ENCODE results near the gene CCDC106.

Gene CCDC106

DNA sequence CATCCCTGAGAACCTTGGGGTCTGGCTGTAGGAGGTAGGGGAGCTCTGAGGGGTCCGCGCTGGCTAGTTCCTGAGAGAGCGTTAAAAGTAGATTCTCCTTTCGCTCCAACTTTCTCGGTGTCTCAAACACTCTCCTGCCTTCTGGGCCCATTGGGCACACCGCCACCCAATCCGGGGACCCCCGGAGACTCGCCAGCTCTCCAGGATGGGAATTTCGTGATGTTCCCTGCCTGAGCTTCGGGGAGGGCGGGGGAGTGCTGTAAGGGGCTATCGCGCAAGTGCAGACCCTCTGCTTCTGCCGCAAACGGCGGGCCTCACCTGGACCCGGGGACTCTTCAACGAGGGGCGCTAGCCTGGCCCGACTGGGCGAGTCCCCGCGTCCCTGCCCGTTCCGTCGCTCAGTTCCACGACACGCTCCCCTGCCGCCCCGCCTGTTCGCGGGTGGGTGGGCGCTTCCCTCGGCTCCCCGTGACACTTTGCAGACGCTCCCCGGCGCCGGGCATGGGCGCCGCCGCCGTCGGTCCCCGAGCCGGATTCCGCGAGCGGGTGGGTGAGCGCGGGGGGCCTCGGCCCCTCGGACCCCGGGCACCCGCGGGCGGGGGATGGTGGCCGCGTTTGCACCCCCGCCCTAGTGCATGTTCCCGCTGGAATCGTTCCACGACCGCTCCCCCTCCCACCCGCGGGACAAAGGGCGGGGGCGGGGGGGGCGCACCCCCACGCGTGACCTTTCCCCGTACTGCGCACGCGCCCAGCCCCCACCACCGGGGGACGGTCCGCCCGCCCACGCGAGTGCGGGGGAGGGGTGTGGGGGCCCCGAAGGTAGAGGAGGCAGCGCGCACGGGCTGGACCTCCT is at the start of gene CCDC106:
Gene CCDC106, plus strand, starts transcription at position 481 of the 853 bp plus-strand sequence. CDS start 835 bp downstream, outside the sequence.
- FAIRE-seq = no peak

DNA sequence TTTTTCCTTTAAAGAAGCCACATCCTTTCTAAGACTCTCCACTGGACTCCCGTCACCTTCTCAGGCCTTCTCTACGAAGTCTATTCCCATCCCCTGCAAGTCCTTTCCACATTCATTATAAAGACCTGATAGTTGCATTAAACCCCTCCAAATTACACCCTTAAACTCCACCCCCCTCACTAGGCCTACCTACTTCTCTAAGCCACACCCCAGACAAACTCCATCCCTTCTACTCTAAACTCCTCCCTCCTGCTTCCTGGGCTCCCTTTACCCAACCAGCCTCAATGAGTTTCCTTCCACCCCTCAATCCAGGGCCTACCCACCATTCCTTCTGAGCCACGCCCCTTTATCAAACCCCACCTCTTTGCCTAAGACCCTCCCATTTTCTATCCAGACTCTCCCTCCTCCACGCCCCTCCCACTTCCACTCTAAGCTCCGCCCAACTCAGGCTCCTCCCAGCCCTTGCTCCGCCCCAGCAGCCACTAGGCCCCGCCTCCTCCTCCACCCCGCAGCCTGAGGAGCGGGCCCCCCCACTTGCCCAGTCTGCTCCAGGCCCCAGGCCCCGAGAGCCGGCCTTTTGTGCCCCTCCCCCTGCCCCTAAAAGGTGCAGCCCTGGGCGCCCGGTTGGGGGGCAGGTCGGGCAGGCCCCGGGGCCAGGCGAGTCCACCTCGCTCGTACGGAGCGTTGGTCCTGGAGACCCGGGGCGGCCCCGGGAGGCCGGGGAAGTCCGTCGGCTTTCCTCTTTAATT is 49.1 kb upstream of the CCDC106 start:
- FAIRE-seq = no peak

DNA sequence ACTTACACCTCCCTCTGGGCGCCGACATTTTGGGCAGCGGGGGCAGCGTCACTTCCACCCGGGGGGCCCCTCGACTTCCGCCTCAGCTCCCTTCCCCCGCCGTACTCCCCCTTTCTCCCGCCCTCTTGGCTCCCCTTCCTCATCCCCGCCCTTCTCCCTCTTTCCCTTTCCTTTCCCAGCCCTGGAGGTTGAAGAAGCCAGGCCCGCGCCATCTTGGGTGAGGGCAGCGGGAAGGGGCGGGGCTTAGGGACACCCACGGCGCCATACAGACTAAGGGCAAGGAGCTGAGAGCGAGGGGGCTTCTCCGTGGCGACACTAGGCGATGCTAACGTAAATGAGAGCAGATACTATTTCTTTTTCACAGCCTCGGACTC is 48.6 kb upstream of the CCDC106 start, which contains the start of gene FIZ1:
Gene FIZ1, minus strand, starts transcription at position 50 of the 374 bp plus-strand sequence. CDS start 1,652 bp downstream, outside the sequence.
- no peak for FAIRE-seq

DNA sequence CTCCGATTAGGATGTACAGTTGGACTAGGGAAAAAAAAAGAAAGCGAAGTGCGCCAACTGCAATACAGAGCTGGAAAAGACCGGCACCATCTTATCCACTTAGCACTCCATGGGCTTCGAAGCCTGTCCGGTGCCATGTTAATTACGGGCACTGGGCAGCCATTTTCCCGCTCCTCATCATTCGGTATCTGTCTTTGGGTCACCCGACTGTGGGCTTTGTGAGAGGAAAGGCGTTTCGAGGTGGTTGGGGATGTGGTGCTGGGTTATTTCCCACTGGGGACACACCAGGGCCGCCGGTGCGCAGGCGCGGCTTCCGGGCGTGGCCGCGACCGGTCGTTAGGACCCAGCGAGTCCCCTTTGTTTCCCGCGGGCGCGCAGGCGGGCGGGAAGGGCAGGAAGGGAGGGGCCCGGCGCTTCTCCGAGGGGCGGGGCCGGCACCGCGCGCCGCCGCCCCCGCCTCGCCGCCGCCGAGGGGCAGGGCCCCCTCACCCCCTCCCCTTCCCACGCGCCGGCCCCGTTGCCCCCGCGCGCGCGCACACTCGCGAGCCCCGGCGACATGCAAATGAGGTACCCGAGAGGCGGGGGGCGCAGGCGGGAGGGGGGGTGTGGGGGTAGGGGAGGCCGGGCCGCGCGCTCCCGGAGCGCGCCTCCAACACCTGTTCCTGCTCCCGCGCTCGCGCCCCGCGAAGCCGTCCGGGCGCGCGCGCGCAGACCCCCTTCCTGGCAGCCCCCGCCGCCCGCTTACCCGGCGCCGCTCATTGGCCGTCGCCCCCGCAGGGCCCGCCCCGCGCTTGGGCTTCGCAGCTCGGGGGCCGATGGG is 48.0 kb upstream of the CCDC106 start, which contains the start of gene ZNF524:
Gene ZNF524, plus strand, starts transcription at position 447 of the 820 bp plus-strand sequence. CDS start 1,825 bp downstream, outside the sequence.
- no peak for FAIRE-seq

DNA sequence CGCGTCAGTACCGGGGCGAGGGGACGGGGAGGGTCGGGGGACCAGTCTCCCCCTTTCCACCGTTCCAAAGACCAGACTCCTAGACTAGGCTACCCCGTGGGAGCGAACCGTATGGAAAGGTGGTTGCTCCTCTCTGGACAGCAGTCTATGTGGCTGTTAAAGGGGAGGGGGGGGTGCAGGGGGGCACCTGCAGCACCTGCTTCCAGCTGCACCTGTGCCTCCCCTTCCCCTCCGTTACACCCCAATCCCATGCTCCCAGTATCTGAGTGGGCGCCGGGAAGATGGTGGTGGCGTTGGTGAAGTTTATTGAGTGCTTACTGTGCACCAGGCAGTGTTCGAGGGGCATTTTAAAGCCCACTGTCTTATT is 47.4 kb upstream of the CCDC106 start:
- FAIRE-seq = no peak

DNA sequence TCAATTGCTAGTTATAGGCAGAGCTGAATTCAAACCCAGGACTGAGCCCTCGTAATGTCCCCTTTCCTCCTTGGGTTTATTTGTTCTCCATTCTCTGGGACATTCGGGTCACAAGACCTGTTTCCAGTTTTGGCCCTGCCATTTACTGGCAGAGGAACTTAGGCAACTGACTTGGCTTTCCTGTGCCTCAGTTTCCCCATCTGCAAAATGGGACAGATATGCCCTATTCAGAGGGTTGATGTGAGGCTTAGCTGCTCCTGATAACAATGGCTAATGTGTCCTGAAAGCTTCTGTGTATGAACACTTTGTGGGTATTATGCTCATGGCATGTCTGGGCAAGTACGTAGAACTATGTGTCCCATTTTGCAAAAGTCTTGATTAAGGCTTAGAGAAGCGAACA is 46.9 kb upstream of the CCDC106 start:
- FAIRE-seq = no peak

DNA sequence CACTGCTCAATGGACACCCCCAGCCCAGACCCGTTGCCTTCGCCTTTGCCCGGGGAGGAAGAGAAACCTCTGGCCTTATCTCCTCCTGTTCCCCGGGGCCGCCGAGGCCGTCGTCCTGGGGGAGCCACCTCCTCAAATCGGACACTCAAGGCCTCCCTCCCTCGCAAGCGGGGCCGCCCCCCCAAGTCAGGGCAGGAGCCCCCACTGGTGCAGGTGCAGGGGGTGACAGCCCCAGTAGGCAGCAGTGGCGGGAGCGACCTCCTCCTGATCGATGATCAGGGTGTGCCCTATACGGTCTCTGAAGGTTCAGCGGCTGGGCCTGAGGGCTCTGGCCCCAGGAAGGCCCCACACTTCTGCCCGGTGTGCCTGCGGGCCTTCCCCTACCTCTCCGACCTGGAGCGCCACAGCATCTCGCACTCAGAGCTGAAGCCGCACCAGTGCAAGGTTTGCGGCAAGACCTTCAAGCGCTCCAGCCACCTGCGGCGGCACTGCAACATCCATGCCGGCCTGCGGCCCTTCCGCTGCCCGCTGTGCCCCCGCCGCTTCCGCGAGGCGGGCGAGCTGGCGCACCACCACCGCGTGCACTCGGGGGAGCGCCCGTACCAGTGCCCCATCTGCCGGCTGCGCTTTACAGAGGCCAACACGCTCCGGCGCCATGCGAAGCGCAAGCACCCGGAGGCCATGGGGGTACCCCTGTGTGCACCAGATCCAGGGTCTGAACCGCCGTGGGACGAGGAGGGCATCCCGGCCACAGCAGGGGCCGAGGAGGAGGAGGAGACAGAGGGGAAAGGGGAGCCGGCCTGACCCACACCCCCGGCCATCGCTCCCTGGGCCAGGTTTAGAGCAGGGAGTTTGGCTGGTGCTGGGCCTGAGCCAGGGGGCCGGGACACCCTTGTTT is 45.7 kb upstream of the CCDC106 start:
- no peak for FAIRE-seq

DNA sequence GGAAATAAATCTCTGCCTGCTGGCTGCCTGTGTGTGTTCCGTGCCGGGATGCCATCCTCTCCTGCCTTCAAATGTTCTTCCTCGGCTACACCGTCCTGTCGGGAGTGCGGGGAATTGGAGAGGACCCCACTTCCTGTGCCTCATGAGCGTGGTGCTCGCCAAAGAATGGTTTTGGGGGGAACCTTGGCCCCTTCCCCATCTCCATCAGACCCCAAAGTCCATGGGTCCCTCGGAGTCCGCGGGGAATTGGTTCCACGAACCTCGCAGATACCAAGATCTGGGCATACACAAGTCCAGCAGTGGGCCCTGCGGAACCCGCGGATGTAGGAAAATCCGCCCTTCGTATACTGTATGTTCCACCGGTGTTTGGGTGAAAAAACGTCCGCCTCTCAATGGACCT is 44.9 kb upstream of the CCDC106 start:
- FAIRE-seq = no peak

DNA sequence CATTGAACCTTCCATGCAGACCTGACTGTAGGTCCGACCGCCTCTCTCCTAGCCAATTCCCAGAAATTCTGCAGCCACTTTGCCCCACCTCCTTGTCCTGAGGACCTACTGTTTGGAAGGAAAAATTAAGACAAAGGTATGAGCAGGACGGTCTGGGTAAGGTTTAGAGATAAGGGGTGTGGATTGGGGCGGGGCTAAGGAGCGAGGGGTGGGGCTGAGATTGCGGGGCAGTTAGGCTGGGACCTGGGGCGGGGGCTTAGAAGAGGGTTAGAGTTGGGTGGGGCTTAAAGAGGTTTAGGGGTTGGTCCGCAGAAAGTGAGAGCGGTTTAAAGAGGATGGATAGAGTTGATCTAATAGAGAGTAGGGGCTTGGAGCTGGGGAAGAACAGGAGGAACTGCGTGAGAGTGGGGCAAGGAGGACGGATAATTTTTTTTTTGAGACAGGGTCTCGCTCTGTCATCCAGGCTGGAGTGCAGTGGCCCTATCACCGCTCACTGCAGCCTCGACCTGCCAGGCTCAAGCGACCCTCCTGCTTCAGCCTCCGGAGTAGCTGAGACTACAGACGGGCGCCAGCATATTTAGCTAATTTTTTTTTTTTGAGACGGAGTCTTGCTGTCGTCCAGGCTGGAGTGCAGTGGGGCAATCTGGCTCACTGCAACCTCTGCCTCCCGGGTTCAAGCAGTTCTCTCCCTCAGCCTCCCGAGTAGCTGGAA is 44.3 kb upstream of the CCDC106 start:
- no peak for FAIRE-seq

DNA sequence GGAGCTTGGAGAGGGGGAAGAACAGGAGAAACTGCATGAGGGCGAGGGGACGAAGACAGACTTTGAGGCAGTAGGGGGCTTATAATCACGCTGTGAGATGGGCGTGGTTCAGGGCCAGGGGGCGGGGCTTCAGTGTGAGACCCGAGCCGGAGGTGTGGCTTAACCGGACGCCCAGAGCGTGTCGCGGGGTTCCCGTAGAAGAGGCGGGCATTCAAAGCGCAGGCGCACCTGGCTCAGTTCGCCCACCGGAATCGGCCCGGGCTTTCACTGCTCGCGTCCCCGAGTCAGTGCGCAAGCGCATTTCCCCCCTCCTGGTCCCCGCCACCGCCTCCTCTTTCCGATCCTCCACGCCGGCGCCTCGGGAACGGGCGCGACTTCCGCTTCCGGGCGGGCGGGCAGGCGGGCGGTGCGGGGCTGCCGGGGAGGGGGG is 42.8 kb upstream of the CCDC106 start:
- no peak for FAIRE-seq

DNA sequence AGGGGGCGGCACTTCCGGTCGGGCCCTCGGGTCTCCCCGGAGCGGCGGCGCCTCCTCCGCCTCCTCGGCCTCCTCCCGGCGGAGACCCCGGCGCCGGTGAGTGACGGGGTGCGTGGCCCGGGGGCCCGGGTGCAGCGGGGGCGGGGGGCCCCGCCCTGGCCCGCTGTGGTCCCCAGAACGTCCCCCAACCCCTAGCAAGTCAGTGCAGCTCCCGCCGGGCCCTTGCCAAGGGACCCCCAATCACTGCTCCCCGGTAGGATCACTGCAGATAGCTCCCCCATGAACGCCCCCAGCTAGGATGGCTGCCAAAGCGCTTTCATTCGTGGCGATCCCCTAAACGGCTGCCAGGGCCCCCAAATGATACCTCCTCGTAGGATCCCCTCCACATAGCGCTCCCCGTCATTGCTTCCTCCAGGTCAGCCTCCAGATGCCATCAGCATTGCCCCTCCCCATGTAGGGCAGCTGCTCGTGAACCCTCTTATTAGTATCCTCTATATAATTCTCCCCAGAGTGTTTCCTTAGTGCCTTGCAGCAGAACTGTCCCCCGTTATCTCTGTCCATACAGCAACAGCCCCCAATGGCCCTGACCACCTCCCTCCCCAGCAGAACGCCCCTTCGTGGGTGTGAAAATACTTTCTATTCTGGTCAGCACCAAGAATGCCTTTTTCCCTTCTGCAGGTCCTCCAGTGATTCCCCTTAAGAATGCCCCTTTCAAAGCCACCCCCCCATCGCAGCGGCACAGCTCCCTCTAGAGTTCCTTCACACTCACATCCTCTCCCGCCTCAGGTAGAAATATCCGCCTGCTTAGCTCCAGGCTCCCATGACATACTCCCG is 42.2 kb upstream of the CCDC106 start, which contains the start of gene ZNF865:
Gene ZNF865, plus strand, starts transcription at position 11 of the 834 bp plus-strand sequence. CDS start 7,972 bp downstream, outside the sequence.
- no peak for FAIRE-seq

DNA sequence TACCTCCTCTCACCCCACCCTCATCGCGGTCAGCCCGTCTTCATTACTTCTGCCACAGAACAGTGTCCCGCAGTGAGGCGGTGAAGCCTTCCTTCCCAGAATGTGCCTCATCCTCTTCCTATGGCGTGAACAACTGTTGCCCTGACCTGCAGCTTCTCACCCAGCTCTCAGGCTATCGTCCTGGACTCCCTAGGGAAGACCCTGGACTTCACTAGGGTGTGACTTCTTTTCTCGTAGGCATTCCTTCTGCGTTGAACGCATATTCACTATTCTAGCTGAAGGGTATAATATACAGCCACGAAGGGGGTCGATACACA is 41.6 kb upstream of the CCDC106 start:
- no peak for FAIRE-seq

DNA sequence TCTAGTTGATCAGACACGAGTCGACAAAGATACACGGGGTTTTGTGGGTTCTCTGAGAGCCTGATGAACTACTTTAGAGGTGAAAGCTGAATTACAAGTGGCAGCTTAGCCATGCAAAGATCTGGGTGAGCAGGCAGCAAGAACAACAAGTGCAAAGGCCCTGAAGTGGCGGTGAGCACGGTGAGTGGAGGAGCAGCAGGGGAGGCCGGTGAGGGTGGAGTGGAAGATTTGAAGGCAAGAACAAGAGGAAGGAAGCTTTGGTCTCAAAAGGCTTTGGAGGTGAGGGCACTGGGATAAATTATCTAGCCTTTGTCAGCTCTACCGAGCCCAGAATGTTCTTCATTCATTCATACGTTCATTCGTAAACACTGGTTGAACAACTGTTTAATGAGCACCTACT is 41.2 kb upstream of the CCDC106 start:
- no peak for FAIRE-seq

DNA sequence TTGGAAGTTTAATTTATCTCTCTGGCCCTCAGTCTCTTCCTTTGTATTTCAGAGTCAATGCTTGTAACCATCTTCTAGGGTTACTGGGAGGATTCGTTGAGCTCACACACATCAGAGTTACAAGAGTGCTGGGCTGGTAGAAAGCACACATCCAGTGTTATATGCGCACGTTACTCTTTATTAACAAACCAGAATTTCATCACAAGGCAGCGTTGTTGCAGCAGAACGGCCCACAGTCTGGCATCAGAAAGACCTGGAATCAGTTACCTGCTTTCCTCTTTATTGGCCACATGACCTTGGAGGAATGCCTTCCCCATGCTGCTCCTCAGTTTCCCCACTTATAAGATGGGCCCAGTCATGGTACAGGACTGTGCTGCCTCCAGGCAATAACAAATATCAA is 38.7 kb upstream of the CCDC106 start:
- FAIRE-seq = no peak

DNA sequence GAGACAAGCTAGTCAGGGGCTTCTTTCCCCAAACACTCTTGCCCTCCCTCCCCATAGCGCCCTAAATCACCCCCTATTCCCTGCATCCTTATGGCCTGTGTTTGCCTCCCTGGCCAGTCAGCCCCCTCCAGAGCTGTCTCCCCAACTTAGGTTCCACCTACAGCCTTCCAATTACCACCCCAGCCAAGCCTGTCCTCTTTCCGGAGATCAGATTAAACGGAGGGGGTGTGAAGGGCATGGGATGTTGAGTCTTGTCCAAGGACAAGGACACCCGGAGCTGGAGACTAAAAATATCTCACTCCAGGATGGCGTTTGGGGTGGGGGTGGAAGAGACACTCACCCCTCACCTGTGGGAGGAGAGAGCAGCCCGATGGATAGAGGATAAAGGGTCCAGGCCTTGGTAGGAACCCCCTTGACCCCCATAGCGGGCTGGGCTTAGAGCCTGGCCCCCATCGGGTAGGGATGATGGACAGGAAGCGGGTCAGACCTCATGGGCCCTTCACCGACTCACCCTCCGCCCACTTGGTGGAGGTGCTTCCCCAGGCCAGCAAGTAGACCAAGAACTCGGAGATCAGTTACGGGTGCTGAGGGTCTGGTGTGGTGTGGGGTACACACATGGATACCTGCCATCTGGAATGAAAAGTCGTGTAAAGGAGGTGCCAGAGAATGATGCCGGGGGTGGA is 36.6 kb upstream of the CCDC106 start:
- no peak for FAIRE-seq

DNA sequence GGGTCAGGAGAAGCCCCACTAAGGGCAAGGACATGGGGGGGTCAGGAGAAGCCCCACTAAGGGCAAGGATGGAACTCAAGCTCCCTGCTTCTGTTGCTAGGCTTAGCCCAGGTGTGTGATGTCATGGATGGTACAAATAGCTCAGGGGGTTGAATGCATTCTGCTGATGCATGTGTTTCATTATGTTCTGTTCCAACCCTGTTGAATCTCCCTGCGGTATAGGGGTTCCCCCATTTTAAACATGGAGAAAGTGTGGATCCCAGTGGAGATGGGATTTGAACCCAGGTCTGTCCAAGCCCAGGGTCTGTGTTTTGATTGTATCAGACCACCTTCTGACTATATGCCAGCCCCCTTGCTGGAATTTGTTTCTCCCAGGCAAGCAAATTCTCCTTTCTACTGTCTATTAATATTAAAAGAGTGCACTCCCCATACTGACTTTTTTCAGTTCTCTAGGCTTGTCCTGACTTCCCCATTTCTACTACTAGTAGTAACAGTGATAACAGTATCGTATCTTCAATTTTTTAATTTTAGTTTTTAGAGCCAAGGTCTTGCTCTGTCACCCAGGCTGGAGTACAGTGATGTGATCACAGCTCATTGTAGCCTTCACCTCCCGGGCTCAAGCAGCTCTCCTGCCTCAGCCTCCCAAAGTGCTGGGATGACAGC is 35.9 kb upstream of the CCDC106 start:
- FAIRE-seq = no peak

DNA sequence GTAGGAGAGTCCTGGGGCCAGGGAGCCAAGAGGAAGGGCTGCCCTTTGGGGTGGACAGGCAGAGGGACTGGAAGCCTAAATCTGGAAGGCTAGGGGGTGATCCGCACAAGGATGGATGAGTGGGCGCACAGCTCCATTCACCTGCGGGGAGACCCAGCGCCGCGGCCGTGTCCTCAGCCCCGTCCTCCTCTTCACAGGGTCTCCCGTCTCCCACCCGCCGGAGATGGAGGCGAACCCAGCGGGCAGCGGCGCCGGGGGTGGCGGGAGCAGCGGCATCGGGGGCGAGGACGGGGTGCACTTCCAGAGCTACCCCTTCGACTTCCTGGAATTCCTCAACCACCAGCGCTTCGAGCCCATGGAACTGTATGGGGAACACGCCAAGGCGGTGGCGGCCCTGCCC is 34.6 kb upstream of the CCDC106 start:
- FAIRE-seq = no peak

DNA sequence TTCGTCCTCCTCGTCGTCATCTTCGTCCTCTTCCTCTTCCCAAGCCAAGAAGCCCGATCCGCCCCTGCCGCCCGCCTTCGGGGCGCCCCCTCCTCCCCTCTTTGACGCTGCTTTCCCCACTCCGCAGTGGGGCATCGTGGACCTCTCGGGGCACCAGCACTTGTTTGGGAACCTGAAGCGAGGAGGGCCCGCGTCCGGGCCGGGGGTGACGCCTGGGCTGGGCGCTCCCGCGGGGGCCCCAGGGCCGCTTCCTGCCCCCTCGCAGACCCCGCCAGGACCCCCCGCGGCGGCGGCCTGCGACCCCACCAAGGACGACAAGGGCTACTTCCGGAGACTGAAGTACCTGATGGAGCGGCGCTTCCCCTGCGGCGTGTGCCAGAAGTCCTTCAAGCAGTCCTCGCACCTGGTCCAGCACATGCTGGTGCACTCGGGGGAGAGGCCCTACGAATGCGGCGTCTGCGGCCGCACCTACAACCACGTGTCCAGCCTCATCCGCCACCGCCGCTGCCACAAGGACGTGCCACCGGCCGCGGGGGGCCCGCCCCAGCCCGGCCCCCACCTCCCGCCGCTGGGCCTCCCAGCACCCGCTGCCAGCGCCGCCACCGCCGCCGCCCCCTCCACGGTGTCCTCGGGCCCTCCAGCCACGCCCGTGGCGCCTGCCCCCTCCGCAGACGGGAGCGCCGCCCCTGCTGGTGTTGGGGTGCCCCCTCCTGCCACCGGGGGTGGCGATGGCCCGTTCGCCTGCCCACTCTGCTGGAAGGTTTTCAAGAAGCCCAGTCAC is 33.9 kb upstream of the CCDC106 start:
- no peak for FAIRE-seq

Measured in colon (tissue), 2 donors.